DMS53 treated with DMSO at 0.1 percent for 48 hours (cell line): Measurements from ENCODE around the gene DUT.

ENCODE experiments used
- DNase-seq: peaks from one replicate; lab custom pipeline; 2025; ENCODE audit not compliant: unreplicated experiment; lab: John Stamatoyannopoulos, UW

Gene DUT

DNA sequence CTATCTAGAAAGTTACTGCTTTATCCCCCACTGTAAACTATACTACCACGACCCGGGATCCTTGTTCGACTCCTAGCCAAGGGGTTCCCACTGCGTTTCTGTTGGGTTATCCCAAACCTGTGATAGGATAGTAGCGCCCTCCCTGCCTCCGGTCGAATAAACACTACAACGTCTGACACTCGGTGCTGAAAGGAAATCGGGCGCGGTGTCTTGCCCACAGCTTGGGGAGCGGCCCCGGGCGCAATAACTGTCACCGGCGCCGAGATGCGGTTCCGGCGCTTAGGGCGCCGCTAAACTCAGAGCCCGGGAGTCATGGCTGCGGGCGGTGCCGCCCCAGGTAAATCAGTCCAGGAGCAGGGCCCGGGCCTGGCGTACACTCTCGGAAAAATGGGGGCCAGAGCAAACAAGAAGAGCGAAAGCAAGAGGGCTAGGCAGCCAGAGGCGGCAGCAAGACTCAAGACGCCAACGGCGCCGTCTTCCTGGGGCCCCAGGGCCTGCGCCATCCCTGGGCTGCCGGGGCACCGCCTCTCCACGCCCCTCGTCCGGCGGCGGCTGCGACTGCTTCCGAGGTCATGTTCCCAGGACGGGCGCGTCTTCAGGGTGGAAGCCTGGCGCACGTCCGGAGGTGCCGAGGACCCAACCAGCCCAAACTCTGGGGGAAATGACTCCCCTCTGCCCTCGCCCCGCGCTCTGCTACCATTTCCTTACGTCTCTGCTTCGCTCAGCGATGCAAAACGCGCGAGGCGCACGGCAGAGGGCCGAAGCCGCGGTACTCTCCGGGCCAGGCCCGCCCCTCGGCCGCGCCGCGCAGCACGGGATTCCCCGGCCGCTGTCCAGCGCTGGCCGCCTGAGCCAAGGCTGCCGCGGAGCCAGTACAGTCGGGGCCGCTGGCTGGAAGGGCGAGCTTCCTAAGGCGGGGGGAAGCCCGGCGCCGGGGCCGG, at the start of gene DUT:
DUT (plus strand) TSS at position 575 of the 941 bp plus-strand sequence; CDS start at position 662, 87 bp downstream.
- peak; percentile 29 for DNase-seq

DNA sequence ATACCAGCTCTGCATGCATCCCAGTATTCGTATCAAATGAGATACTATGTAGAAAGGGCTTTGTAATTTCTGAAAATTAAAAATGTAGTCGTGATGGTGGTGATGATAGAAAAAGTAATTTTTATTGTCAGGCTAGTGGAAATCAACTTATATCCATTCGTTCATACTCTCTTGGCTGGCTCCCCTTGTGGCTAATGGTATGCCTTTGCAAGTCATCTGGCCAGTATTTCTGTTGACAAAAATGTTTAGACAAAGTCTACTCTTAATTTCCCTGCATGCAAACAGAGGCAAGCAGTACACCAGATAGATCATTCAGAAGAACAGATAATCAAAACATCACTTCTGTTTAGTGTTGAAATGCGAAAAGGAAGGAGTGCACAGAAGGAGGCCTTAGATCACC, 49.6 kb upstream of the DUT start:
- DNase-seq: no peak

DNA sequence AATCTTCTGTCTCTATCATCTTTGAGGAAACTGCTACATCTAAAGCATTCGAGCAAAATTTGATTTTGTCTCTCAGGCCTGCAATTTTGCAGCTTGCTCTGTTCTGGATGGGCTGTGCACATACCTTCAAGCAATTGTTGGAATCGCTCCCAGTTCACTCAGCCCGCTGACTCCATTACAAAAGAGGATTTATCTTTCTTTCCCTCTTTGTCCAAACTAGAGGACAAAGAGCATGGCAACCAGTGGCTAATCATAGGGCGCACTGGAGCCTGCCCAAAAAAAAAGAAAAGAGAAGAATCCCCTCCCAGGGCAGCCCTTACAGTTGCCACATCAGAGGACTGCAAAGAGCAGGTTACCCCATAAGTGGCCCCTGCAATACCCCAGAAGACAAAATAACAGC, 49.0 kb upstream of the DUT start:
- DNase-seq: no peak

DNA sequence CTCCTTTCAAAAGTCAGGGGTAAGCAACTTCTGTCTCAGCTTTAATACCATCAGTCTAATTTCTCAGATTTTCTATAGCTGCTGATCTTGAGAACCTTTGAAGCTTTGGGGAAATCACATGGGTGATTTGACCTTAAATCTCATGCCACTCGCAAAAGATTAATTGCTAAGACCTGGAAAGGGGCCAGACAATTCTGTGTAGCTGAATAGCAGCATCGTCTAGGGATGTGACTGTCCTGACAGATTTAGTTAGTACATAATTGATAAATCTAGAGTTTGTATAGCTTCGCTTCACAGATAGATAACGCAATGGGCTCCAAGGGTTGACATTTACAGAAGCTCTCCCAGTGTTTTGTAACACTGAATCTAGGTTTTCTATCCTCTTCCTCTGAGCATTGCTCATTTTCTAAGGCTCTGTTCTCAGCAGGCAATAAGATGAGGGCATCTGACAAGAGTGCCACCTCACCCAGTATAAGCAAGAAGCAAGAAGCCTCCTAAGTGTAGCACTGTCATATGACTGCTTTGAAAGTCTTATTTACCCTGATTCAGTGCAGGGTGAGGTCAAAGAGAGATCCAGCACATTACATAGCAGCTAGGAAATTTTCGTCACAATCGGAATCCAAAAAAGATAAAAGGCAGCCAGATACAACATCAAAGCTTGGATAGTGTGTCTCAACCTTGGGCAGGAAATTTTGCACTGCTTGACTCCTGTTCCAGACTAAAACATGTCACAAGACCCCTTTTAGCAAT, 47.7 kb upstream of the DUT start:
- no peak for DNase-seq

DNA sequence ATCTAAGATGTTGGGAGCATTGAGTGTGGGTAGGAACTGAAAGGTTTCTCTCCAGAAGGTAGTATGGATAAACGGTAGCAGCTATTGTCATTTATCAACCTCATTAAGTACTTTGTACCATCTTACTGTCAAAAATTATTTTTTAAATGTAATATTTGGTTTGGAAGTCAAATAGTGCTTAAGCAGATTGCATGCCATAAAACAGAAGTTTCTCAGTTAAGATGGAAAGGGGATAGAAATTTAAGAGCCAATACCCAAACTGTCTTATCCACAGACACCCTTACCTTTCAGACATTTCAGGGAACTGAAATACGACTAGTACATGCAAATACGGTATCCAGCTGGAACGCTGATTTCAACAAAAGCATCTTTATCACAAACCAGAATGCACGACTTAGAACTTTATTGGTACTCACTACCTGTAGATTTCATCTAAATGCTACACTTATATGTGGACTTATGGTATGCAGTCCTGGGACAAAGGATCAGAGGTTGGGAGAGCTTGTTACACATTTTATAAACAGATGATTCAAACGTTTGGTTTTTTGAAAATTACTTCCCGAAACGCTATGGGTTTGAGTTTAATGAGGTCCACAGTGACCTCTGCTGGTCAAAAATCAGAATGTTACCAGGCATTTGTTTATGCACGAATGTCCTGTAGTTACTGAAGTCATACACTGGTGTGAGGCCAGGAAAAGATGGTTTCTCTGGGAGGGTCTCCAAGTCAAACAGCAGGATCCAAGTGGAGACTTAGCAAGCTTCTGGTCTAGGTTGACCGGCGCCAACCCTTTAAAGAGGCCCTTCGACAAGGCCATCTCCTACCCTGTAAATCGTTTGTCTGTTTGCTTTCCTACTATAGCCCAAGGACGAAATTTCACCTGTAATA, 45.7 kb upstream of the DUT start:
- peak; percentile 54 for DNase-seq

DNA sequence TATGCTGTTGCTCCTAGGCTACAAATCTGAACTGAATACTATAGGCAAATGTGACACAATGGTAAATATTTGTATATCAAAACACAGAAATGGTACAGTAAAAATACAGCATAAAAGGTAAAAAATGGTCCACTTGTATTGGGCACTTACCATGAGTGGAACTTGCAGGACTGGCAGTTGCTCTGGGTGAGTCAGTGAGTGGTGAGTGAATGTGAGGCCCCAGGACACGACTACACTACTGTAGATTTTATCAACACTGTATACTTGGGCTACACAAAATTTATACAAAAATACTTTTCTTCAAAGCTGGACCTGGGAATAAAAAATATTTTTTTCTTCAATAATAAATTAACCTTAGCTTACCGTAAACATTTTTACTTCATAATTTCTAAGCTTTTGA, 41.6 kb upstream of the DUT start:
- no peak for DNase-seq

DNA sequence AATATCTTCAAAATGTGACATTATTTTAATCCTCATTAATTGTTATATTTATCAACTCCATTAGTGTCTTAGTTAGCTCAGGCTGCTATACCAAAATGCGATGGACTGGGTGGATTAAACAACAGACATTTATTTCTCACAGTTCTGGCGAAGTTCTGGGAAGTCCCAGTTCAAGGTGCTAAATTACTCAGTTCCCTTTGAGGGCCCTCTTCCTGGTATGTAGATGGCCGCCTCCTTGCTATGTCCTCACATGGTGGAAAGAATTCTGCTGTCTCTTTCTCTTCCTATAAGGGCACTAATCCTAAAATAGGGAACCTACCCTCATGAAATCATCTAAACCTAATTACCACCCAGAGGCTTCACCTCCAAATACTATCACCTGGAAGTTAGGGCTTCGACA, 38.8 kb upstream of the DUT start:
- DNase-seq: no peak

DNA sequence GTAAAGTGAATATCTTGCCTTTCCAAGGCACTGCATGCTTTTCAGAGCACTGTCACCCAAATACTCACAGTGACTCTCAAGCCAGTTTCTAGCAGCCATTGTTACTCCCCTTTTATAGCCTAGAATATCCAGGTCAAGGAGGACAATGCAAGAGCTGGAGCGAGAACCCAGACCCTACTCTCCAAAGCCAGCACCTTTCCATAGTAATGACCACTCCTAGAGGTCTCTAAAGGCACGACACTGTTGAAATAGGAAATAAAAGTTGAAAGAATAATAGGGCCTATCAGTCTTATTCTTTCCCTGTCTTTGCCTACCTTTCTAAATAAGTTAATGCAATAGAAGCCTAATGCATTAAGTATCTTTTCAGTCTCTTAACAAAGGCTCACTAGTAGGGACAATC, 33.6 kb upstream of the DUT start:
- DNase-seq: no peak

DNA sequence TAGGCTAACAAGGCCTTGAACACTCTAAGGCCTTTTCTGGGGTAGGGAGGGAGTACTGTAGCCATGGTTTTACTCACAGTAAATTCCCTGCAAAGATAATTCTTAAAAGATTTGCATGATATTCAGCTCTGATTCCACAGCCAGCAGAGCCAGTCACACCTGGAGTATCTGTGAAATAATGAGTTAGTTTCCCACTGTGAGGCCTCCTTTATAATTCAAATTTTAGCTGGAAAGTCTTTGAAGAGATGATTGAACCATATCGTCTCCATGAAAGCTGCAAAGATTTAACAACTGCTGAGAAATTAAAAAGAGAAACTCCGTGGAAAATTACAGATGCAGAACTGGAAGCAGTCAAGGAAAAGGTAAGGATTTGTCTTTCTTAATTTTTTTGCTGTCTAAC, 32.3 kb upstream of the DUT start:
- DNase-seq: no peak

DNA sequence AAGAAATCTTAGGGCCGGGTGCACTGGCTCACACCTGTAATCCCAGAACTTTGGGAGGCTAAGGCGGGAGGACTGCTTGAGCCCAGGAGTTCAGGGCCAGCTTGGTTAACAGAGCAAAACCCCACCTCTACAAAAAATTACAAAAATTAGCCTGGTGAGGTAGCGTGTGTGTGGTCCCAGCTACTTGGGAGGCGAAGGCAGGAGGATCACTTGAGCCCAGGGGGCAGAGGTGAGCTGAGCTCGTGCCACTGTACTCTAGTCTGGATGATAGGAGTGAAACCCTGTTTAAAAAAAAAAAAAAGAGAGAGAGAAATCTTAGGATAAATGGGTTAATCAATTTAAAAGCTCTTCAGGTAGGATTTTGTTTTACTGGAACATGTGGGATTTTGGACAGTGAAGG, 31.2 kb upstream of the DUT start:
- DNase-seq: no peak

DNA sequence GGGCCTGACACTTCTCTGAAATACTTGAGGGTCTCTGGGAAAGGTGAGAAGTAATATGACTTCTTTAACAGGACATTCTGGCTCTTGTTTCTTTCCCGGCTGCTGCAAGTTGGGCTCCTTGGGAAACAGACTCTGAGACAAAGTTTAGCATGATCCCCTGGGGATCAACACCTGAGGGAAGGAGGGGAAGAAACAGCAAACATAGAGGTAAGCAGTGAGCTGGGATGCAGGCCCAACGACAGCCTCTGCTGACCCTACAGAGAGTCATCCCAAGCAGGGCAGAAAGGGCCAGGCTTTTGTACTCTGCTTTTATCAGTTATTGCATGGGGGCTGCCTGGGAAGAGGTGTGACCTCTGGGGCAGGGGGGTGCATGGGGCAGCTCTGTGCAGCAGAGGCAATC, 26.8 kb upstream of the DUT start:
- no peak for DNase-seq

DNA sequence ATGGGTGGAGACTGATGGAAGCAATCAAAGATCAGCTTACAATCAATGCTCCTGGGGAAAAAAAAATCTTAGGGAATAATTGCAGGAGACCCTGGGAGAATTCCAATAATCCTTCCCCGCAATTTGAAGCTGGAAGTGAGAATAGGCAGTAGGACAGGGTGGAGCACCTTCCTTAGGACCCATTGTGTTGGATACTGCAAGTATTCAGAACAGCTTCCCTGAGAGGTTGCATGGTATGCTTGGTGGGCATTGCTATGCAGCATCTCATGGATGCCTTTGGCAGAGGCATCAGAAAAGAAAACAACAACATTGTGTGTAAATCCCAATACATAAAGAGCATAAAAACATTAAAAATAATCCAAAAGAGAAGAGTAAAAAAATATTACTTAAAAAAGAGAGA, 24.6 kb upstream of the DUT start:
- no peak for DNase-seq

DNA sequence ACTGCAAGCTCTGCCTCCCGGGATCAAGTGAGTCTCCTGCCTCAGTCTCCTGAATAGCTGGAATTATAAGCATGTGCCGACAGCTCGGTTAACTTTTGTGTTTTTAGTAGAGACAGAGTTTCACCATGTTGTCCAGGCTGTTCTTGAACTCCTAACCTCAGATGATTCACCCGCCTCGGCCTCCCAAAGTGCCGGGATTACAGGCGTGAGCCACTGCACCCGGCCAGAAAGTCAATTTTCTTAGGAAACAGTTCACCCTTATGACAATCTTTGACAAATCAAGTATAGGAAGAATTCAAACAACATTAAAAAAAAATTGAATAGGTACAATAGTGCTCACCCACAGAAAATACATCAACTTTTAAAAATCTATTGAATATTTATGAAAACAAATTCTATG, 23.6 kb upstream of the DUT start:
- no peak for DNase-seq

DNA sequence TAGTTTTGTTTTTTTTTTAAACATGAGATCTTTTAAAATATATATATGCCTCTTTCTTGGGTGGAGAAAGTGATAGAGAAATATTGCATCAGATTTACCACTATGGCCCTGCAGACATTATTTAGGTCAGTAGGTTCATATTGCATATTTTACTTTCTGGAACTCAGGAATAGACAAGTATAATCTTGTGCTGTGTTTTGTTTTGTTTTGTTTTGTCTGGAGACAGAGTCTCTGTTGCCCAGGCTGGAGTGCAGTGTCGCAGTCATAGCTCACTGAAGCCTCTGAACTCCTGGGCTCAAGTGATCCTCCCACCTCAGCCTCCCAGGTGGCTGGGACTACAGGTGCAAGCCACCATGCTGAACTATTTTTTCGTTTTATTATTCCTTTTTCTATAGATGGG, 21.5 kb upstream of the DUT start:
- DNase-seq: no peak

DNA sequence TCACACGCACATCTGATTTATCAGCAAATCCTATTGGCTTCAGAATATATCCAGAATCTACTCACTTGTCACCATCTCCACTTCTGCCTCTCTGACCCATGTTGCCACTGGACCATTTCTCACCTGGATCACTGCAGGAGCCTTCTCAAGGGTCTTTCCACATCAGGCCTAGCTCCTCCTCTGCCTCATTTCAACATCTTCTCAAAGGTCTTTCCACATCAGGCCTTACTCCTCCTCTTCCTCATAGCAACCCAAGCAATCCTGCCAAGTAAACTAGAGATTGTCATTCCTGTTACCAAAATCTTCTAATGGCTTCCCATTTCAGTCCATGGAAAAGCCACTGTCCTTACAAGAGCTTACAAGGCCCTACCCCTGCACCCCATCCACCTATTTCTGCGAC, 18.0 kb upstream of the DUT start:
- DNase-seq: no peak

DNA sequence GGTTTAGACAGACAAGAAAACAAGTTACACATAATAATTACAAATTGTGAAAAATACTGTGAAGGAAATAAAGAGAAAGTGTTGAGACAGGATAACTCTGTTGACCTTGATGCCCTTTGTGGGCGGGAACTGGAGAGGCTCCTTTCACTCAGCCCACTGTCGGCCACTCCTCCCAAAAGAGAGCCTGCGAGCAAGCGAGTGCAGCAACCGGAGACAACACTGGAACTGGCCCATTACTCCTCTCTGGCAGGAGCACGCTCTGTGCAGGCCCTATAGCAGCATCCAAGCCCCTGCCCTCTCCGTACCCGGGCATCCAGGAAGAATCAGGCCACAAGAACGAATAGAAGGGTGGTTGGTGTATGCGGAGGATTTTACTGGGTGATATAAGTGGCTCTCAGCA, 16.2 kb upstream of the DUT start:
- DNase-seq: no peak

DNA sequence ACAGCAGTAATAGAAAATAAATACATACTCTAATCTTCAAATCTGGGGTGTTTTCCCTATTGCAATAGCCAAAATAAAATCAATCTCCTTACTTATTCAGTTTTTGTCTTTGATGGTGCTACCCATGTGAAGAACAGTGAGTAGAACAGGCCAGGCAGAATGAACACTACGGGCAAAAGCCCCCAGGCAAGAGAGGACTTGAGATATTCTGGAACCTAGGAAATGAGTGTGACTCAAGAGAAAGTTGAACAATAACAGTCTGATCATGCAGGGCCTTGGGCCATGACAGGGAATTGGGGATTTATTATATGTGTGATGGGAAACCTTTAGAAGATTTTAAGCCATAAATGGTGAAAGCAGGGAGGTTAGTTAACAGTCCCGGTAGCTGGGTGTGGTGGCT, 14.0 kb upstream of the DUT start:
- no peak for DNase-seq

DNA sequence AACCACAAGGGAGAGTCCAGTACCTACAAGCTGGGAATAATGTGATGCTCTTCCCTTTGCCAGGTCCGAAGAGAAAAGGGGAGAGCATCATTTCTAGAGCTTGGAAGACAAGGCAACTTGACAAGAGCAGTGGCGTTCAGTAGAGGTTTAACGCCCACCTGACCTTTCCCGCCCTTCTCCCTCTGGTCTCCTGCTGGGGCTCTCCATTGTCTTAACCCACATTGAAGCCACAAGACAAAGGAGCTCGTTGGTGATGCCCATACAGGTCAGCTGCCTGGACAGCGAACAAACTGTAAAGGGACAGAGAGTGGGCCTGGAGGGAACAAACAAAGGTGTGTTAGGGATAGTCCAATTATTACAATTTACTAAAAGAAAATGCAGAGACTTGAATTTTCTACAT, 13.1 kb upstream of the DUT start:
- DNase-seq: no peak

DNA sequence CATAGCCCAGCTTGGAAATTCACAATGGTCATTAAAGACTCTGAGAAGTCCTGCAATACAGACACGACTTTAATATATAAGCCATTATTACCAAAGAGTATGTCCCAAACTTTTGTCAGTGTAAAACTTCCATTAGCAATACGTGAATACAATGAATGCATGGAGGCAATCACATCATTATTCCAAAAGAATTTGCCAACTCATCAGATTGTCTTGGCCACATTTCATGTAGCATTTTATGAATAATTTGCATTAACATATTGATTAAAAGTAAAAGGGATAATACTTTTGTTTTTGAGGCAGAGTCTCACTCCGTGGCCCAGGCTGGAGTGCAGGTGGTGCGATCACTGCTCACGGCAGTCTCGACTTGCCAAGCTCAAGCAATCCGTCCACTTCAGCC, 7.9 kb upstream of the DUT start:
- no peak for DNase-seq

DNA sequence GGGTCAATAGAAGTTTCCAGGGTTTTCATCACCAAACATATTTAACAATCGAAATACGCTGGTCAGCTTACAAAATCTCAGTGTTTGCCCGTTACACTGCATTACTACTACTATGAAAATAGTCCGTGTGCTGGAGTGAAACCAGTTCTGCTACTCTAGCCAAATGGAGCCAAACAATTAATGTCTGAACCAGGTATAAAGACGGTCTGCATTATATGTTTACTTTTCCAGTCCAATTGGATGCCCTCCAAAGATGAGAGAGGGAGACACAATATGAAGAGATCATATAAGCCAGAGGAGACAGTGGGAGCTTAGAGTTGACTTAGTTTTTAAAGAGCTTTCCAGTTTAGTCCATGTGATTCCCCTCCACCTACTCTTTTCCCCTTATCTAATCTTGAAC, 6.3 kb upstream of the DUT start:
- DNase-seq: no peak

DNA sequence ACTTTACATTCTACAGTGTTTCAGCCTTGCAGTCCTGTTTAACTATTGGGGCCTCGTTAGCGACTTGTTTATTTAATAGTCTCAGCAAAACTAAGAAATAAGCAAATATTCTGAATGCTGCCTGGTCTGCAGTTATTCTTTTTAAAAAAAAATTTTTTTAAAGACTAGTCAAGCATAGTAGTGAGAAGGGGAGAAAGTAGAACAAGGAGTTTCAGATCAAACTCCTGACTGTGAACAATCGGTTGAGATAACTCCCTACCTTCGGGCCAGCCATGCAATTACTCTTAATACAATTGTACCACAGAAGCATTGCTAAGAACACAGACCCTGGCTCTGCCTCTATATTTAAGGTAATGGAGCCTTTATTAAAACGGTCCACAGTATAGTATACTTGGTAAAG, 5.8 kb upstream of the DUT start:
- no peak for DNase-seq
